HuH-7.5 (cell line): ENCODE data around the gene MTX1.
"Not testable (repeated sequence)": the region's sequence is repeated elsewhere in the genome, so short reads cannot be mapped to it uniquely, and the experiment has no call there.

Experiments
- DNase-seq: peaks from one replicate; pipeline ENCODE4 v3.0.0; 2011; ENCODE audit warnings: low spot score

Gene MTX1

GRCh38 chr1:155188268-155188667 lies 20.2 kb upstream of the MTX1 start:
- no peak for DNase-seq

DNA sequence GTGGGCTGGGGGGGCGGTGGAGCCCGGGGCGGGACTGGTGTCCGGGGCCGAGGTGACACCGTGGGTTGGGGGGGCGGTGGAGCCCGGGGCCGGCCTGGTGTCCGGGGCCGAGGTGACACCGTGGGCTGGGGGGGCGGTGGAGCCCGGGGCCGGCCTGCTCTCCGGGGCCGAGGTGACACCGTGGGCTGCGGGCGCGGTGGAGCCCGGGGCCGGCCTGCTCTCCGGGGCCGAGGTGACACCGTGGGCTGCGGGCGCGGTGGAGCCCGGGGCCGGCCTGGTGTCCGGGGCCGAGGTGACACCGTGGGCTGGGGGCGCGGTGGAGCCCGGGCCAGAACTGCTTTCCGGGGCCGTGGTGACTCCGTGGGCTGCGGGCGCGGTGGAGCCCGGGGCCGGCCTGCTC lies 18.6 kb upstream of the MTX1 start:
- DNase-seq = not testable (repeated sequence)

GRCh38 chr1:155191904-155192303 lies 16.6 kb upstream of the MTX1 start:
- DNase-seq = peak; percentile 58

GRCh38 chr1:155192346-155193274 lies 15.9 kb upstream of the MTX1 start:
- no peak for DNase-seq

DNA sequence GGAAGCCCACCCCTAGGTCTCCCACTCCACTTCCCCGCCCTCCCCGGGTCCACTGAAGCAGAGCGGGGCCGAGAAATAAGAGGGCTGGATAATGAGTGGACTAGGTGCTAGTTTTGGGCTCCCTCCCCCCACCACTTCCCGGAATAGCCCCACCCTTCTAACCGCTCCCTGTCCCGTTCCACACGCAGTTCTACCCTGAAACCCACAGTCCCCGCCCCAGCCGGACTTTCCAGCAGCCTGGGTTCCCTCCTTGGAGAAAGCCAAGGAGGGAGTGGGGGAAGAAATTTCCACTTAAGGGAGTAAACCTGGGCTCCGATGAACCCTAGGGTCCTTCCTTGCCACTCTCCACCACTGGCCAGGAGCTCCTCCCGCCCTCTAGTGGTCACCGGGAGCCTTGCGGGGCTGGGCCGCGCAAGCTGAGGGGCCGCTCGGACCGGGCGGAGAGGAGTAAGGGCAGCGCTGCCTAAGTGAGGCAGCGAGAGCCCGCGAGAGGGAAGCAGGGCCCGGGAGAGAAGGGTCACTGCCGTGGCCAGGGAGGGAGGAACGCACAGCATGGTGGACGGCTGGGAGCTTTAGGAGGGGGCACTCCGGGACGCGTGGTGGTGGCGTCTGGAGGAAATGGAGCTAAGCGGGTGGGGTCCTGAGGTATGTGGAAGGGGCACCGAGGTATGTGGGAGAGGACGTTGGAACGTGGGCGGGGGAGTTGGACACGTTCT lies 15.1 kb upstream of the MTX1 start:
- peak; percentile 99 for DNase-seq

DNA sequence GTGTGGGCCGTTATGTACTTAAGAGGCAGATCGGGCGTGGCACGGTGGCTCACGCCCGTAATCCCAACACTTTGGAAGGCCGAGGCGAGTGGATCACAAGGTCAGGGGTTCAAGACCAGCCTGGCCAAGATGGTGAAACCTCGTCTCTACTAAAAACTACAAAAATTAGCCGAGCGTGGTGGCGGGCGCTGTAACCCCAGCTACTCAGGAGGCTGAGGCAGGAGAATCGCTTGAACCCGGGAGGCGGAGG lies 14.6 kb upstream of the MTX1 start:
- DNase-seq = not testable (repeated sequence)

GRCh38 chr1:155195201-155196102 lies 13.0 kb upstream of the MTX1 start:
- peak; percentile 66 for DNase-seq

DNA sequence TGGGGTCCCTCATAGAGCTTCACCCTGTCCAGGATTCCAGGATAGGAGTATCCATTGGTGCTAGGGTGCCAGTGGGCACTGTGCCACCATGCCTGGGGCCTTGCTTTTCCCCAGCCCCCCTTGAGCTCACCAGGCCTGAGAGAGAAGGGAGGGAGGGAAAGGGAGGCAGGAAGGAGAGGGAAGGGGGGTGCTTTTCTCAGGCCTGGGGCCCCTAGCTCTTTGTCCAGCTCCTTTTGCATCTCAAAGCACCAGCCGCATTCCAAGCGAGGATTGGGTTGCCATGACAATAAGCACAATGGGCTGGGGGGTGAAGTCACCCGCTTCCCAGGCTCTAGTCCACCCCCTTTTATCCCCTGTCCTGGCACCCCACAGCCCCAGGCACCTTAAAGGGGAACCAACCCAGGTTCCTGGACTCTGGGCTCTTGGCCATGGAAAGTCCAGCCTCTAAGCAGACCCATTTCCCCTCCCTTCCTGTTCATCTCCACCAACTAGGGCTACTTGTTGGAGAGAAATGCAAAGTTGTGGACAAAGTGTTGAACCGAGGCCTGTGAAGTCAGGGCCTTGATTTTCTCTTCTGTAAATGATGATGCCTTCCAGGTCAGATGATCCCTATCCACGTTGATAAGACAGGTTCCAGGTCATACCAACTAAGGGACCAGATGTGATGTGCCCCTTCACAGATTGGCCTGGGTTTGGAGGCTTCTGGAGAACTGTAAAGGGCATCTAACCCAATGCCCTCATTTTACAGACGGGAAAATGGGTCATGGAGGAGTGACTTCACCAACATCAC lies 12.2 kb upstream of the MTX1 start:
- peak; percentile 11 for DNase-seq

- peak; percentile 8 for DNase-seq
These were observed 11.4 kb upstream of the MTX1 start for GRCh38 chr1:155196893-155197638.

- peak; percentile 6 for DNase-seq
These were observed 10.5 kb upstream of the MTX1 start for GRCh38 chr1:155197901-155198546.

- DNase-seq = peak; percentile 8
These were observed 10.0 kb upstream of the MTX1 start for GRCh38 chr1:155198547-155198906.

GRCh38 chr1:155199792-155200191 lies 8.7 kb upstream of the MTX1 start:
- peak; percentile 2 for DNase-seq

DNA sequence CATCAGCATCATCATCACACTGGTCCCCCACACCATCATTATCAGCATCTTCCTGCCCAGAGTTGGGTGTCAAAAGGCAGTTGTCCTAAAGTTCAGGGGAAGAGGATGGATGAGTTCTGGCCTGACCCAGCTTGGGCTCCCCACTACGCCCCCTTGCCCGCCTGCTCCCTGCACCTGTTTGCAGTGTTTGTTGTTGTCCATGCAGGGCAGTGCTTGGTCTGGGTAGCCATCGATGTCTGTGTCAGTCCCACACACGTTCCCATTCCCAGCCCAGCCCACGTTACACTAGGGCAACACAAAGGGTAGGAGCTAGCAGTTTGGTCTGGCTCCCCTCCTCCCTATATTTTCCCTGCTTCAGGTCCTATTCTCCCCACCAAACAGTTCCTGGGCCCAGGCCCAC lies 7.6 kb upstream of the MTX1 start:
- peak; percentile 3 for DNase-seq

DNA sequence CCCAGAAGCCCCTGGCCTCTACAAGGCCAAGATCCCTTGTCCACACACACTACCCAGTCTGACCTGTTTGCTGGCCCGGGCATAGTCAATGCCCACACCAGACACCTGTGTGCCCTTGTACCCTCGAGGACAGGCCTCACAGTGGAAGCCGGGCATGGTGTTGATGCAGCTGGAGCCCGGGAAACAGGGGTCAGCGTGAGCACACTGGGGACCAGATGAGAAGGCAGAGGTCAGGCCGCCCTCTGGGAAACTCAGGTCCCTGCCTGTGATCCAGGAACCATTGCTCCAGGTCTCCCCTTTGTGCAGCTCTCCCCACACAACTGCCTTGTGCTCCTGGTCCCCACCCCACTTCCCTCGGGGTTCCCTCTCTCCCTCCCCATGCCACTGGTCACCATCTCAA lies 6.3 kb upstream of the MTX1 start:
- DNase-seq = peak; percentile 4

- no peak for DNase-seq
These were observed 5.6 kb upstream of the MTX1 start for GRCh38 chr1:155202731-155203515.

DNA sequence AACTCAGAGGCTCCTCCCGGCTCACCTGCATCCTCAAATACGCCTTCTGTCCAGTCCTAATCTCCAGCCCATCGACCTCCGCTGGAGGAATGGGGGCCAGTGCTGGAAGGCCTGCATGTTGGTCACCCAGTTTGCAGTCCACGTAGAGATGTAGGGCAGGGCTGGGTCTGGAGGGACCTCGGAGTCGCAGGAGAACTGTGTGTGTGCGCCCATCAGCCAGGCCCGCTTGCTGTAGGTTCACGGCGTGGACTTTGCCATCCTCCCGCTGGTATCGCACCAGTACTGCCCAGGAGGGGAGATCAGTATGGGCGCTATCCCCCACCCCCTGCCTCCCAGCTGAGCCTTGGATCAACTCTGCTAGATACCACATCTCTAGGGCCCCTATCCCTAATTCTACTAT lies 3.5 kb upstream of the MTX1 start:
- no peak for DNase-seq

GRCh38 chr1:155205969-155206593 lies 2.4 kb upstream of the MTX1 start:
- DNase-seq = no peak

DNA sequence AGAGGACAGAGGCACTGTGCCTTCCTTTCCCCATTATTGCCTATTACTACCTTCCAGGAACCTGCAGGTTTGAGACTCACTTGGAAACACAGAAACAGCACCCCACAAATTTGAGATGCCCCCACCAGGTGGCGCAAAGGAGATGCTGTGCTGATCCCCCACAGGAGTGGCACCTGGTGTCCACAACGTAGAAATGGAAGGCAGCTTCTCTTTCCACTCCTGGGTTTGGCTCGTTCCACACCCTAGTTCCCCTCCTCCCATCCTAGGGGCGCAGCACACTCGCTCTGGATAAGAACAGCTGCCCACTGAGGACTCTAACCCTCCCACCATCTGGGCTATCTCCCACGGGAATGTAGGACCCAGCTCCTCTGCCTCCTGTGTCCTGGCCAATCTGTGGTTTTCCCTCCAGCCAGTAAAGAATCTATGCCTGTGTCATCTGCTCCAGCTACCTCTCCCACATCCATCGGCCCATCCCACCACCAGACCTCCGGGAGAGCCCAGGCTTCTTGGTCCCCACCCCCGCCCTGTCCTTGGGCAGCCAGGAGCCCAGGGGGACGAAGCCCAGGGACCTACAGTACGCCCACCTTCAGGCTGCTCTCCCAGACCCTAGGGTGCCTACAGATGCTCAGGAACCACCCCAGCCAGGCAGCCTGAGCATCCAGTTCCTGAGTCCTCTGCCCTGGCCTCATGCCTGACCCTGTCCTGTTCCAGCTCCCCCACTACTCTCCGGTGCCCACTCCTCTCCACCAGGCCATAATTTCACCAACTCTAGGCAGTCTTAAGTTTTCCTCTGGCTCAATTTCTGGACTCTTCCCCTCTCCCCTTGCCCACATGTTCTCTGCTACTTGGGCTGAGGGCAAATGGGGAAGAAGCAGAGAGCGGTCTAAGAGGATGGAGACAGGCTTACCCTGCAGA lies 1.3 kb upstream of the MTX1 start:
- peak; percentile 89 for DNase-seq
